GM18870 (cell line): Measurements from ENCODE around the gene ANKRD35.

ENCODE experiments used
- ATAC-seq: cut with Tn5 transposase; IDR thresholded peaks from one replicate; pipeline ENCODE4 v1.9.1; 2021; ENCODE audit warnings: moderate library complexity; ENCODE audit not compliant: unreplicated experiment

The ANKRD35 gene

DNA sequence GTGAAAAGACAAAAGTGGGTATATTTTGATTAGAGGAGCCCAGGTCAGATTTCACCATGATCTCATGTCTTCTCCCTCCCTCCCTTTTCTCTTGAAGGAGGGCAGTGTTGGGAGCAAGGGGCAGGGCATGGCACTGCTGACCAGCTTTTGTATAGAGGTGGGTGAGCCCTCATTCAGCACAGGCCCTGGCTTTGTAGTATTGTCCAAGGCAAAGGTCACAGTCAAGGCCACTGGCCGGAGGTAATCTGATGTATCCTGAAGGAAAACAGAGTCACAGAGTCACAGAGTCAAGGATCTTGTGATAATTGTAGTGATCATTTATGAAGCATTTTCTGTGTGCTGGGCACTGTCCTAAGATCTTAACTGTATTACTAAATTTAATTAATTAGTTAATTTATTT lies 12.3 kb upstream of the ANKRD35 start:
- no peak for ATAC-seq

DNA sequence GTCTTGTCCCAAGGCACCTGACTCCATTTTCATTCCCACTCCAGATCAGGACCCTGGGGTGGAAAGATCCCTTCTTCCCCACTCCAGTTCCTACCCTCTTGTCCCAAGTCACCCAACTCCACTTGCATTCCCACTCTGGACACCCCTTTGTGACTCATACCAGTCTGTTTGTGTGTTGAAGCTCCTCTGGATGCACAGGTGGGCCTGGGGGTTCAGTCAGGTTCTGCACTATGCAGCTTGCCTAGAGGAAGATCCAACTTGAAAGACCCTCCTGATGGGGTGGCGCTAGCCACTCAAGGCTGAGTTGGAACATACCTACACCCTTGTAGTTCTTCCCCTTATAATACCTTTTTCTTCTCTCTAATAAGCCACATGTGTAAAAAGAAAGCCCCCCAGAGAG lies 9.8 kb upstream of the ANKRD35 start:
- no peak for ATAC-seq

DNA sequence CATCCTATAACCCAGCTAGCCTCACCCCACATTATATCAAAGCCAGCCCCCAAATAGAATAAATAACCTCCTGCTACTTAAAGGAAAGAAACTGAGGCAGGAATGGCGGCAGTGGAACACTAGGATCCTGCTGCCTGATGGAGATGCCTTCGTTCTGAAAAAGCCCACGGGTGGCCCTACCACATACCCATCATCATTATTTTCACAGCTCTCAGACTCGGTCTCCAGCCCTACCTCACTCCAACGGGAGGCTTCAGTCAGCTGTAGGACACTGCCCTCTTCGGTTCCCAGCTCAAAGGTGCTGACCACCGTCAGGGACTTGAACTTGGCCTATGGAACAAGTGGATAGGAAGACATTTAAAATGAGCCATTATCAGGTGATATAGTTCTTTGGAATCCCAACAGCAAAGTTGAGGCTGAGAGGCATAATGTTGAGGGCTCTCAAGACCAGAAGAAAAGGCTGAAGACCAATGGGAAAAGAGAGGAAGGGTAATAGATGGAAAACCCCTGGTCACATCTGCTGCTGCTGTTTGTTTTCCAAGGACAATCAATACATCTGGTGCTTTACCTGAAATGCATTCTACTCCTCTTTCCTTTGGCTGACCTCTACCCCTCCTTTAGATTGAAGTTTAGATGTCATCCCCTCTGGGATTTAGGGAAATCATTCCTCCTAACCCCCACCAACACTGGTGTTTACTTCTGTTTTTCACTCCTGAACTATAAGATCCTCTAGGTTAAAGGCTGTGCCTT lies 7.8 kb upstream of the ANKRD35 start:
- ATAC-seq, result no peak

DNA sequence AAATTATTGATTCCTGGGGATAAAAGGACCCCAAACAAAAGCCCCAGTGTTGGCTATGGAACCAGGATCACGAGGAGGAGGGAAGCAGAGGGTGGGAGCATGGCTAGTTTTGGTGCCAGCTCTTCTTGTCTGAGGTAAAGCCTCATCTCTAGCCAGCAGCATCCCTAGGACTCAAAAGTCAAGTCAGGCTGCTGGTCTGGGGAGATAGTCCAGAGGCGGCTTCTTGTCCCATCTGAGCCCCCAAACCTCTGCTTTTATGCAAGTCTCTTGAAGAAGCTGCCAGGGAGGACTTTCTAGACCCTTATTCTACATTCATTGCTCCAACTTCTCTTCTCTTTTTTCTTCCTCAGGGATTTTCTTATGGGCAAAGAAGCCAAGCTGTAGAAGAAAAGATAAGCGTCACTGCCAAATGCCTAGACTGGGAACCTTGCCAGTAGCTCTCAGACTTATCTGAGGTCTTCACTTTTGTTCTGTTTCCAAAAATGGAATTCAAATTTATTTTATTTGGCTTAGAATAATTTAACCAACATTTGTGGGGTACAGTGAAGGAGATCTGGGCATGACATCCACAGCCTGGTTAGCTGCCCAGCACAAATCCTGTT lies 6.9 kb upstream of the ANKRD35 start:
- ATAC-seq, result no peak

DNA sequence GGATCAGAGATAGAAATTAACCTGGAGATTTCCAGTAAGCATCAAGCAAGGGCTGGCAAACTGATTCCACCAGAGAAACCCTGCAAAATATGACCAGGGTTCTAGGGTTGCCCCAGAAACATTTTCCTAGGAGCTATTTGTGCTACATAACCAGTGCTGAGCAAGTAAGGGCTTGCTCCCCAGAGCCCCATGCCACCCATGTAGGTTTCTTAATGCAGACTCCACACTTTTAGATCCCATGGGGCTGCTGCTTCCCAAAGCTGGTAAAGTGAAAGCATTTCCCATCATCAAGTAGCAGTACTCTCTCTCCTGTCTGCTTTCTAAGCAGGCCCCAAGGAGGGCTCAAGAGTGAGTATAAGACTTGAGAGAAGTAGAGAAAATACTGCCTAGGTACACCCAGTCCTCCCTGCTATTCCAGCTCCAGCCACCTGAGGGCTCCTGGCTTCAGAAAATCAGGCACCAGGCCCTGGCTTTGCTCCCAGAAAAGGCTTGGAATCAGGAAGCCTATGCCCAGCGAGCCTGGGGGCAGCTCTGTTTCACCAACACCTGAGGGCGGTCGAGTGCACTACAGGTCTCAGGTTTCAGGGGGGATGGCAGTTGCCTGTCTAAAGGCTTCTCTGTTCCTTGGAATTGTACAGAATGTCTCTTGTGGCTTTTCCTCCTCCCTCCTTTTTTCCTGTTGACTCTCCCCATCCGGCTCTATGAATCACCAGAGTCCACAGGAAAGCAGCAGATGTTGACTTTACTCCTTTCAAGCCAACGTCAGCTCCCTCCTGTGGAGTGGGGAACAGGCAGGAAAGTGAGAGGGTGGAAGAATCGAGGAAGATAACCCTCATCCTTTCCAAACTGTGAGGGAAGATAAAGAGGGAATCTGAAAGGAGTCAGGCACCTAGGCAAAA lies 6.2 kb upstream of the ANKRD35 start:
- no peak for ATAC-seq

DNA sequence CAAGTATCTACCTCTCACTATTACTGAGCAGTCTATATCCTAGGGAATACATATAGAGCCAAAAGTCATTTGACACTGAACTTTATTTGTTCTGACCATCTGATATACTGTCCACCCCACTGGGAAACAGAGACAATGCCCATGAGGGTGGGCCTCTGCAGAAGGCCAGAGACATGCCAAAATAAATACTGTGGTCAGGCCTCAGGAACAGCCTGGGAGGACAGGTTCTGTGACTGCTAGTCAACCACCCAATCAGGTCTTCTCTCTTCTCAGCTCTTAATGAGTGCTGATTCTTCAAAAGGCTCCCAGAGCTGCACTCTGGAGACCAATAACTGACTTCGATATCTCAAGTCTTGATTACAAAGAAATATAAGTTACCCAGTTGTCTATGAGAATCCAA lies 5.5 kb upstream of the ANKRD35 start:
- ATAC-seq, result no peak

DNA sequence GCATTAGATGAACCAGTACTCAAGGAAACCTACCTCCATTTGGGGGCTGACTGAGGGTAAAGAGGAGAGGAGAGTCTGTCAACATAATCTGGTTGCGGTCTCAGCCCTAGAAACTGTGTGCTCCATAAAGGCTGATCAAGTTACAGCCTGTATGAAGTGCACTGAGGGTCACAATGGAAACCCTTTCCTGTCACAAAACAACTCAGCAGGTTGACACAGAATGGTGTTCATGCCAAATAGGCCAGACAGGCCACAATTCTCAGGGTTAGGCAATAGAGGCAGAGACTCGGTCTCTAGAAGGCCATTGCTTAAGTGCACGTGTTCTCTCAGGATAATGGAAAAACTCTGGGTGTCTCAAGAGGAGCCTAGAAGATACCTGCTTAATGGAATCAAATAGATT lies 4.1 kb upstream of the ANKRD35 start:
- no peak for ATAC-seq

DNA sequence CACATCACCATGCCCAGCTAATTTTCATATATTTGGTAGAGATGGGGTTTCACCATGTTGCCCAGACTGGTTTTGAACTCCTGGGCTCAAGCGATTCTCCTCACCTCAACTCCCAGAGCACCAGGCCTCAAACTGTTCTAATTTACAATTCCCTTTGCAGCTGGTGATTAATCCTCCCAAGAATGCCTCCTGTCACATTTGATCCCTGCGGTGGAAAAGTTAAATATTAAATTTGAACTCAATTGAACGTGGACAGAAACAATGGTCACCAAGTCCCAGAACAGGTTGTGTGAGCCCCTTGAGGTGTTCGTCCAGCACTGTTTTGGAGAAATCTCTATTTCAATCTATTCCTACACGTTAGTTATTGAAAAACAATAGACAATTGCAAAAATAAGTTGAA lies 2.0 kb upstream of the ANKRD35 start:
- ATAC-seq, result no peak

DNA sequence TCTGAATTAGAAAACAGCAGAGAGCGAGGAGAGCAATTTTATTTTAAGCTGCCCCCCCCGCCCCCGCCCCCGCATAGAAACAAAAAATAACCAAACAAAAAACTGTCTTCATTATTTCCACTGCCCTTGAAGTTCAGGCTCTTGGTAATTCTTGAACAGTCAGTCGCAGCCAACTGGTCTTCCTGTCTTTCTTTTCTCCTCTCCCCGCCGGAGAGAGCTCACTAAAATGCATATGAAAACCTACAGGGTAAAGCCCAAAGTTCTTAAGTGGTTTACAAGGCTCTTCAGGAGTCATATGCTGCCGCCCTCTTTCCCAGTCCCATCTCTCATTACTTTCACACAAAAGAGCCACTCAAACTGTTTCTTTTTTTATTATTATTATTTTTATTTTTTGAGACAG lies 1.1 kb upstream of the ANKRD35 start:
- ATAC-seq, result no peak

DNA sequence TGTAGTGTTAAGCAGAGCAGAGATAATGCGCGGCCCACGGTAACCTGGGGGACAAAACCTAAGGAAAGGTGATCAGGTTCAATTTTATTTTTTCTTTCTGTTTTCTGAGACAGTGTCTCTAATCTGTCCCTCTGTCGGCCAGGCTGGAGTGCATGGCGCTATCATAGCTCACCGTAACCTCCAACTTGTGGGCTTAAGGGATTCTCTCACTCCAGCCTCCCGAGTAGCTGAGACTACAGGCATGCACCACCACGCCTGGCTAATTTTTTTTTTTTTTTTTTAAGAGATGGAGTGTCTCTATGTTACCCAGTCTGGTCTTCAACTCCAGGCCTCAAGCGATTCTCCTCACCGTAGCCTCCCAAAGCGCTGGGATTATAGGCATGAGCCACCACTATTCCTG lies 724 bp upstream of the ANKRD35 start:
- ATAC-seq, result no peak

DNA sequence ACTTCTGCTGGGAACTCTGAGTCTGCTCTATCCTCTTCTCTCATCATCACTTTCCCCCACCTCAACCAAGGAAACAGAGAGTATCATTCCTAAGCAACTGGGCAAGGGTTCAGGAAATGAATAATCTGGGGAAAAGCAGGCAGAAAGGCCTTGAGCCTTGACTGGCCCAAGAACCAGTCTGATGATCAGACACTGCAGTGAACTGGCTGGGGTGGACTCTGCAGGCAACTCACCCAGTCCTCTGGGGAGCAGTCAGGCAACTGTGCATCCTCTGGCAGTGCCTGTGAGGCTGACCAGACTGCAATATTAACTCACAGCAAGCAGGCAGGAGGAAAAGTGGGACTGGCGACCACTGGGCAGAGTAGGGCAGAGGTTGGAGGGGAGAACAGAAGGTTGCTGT lies 991 bp downstream of the ANKRD35 start:
- ATAC-seq, result no peak

DNA sequence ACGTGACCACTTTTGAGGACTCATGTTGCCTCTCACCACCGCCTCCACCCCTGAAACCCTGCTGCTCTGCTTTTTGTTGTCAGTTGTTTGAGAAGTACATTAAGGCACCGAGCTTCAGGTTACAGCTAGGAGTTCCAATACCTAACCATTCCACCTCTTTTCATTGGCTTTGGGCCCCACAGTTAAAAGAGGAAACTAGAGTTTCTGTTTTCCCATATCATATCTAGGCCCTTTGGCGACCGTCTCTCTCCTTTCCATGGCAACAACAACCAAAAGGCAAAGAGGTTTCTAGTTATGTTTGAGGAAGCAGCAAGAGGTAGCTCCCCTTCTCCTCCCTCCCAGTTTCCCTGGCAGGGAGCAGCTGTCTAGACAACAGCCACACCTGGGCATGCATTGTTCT lies 5.9 kb downstream of the ANKRD35 start:
- ATAC-seq, result no peak

DNA sequence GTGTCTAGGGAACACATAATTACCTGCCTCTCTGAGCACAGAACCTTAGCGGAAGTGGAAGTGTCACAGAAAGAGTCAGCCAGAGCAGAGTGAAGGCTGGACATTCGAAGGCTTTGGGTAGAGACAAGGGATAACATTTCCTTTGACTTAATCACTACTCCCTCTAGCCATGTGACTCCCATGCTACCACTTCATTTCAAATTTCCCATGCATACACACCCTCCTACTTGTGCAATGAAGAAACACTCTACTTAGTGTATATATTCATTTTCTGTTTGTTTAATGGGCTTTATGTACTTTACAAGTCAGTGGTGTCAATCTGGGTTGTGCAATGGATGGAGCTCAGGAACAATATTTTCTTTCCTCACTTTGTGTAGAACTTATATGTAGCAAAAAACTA lies 6.9 kb downstream of the ANKRD35 start:
- no peak for ATAC-seq

DNA sequence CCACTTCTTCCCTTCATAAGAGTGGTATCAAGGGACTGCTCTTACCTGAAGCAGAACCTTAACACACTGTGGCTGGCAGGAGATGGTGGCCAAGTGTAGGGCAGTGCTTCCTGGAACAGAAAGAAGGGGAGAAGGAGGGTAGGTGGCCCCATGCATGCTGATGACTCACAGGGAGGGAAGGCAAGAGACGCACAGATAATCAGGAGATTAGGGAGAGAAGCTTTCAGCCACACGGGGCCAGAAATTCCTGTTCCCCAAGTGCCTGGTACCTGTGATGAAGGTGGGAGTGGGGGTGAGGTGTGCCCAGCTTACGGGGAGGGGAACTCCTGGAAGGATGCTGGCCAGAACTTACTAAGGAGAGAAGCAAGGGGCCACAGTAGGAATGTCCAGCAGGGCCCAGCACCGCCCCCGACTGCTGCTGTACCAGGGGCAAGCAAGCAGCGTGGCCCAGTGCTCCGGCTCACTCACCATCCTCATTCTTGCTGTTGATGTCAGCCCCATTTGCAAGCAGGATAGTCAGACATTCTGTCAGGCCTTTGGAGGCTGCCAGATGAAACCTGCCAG lies 7.7 kb downstream of the ANKRD35 start:
- ATAC-seq, result no peak

DNA sequence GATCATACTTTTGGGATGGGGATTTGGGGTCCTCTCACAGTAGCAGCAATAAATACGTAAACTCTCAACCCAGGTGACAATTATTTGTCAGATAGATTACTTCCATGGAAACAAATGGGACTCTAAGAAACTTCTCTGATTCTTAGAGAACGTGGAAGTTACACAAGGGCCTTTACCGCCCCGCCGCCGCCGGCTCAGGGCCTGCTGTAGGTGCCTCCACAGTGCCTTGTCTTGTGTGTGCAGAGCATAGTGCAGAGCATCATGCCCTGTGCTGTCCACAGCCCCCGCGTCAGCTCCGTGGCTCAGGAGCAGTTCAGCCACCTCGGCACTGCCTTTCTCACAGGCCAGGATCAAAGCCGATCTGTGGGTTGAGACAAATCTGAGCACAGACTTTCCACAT lies 11.0 kb downstream of the ANKRD35 start:
- ATAC-seq, result no peak

DNA sequence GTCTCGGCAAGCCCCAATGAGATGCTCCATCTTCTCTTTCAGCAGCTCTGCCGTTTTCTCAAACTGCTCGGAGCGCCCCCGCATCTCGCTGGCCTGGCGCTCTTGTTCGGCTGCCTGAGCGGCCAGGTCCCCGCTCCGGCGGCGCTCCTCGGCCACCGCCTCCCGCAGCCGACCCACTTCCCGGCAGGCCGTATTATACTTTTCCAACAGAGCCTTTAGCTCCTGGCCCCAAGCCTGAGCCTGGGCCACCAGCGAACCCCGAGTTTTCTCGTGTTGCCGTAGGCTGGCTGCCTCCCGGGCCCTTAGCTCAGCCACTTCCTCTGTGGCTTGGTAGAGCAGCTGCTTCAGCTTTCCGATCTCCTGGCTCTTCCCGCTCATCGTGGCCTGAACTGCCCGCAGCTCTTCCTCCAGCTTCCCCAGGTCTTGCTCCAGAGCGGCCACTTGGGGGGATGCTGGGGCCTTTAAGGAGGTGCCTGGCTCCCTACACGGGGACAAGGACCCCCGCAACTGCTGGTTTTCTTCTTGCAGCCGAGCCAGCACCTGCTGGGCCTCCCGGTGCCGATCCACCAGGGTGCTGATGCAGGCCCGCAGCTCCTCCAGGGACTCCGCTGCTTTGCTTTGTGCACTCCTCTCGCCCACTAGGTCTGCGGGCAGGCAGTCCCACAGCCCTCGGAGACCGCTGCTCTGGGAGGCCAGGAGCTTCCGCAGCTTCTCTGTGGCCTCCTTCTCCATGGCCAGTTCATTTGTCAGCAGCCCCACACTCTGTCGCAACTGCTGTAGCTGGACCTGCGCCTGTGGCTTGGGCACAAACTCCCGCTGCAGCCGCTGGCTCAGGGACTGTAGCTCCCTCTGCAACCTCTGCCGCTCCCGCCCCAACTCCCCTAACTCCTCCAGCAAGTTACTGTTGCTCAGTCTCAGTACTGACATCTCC lies 13.4 kb downstream of the ANKRD35 start:
- no peak for ATAC-seq

DNA sequence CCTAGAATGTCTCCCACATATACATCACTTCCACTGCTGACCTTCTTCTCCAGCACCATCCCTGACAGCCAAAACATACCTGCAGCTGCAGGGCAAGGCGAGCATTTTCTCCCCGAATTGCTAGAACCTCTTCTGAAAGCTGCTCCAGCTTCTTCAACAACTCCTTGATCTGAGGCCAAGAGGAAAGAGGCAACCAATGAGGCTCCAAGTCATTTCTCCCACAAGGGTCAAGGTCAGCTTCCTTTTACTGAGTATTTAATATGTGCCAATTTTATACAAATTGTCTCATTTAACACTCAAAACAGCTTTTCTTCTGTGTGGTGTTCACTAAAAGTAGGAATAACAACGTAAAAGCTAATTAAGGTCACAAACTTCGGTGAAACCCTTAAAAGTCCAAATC lies 17.4 kb downstream of the ANKRD35 start:
- no peak for ATAC-seq

DNA sequence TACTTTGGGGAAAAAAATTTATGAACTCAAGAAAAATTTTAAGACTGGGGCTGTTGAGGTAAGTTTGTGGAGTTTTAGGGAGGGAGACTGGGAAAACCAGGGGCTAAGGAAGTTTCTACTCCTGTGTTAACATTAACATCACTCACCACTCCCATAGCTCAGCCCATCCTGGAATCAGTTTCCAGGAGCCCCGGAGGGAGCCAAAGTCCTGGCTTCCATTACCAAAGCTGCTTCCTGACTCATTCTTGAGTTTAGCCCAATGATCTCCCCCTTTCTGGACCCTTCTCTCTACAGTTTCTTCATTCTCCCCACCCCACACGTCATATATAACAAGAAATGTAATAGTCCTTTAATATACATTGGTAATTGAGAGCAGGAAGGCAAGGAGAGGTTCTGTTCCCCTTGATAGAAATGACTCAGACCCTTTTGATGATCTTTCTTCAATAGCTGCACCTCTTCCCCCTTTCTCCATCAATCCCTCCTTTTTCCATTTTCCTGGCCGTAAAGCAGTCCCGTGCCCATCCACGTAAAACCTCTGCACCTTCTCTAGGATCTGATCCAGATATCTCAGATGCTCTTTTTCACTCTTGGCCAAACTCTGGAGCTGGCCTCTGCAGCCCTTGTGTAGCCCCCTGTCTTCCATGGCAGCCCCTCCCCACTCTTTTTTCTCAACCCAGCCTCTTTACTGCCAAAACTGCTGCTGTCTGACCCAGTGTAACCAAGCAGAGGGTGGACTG lies 22.2 kb downstream of the ANKRD35 start:
- no peak for ATAC-seq

DNA sequence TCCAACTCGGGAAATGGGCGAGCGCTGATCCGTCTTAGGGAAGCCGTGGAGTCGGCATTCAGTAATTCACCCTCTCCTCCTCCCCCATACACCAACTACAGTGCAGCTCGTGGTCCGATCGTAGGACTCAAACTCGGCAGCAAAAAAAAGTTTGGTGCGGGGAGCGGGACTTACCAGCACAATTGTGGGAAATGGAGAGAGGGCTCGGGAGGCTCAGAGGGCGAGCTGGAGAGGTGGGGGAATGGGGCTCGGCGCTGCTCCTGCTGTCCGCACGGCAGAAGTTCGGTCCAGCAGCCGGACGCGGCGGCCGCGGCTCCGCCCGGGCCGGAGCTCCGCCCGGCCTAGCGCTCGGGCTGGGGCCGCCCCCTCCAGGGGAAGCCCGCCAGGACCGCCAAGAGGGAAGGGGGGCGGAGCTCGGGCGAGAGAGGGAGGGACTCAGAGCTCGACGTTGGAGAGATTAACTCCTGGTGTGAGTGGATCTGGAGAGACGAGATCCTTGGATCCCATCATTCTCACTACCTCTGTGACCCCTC lies 26.1 kb downstream of the ANKRD35 start:
- peak; percentile 59 for ATAC-seq
